Measurements from ENCODE around the gene NEDD4L.

Gene NEDD4L

GRCh38 chr18:58028109-58028784 is 15.8 kb upstream of the NEDD4L start:
- no peaks in the 10 kb centered on the region for H3K36me3 ChIP-seq (ENCODE audit: control insufficient read depth, insufficient read depth, low read length)
- no peaks in the 10 kb centered on the region for H3K9me3 ChIP-seq (ENCODE audit: control insufficient read depth, low read length)
- no peak overlapping the region for H3K4me3 ChIP-seq (ENCODE audit: low read length)
- no peaks in the 10 kb centered on the region for H3K27me3 ChIP-seq (ENCODE audit: control insufficient read depth, insufficient read depth, low read length)
- peaks cover 20% of the 10 kb centered on the region for H3K4me1 ChIP-seq (ENCODE audit: control insufficient read depth, insufficient read depth, low read length)
- no peak overlapping the region for H3K9ac ChIP-seq (ENCODE audit: low read length)

- H3K4me1 ChIP-seq (ENCODE audit: control insufficient read depth, insufficient read depth, low read length), result peaks cover 7% of the 10 kb centered on the region
- H3K9me3 ChIP-seq (ENCODE audit: control insufficient read depth, low read length), result no peaks in the 10 kb centered on the region
- H3K27me3 ChIP-seq (ENCODE audit: control insufficient read depth, insufficient read depth, low read length), result no peaks in the 10 kb centered on the region
- no peak overlapping the region for H3K4me3 ChIP-seq (ENCODE audit: low read length)
- H3K9ac ChIP-seq (ENCODE audit: low read length), result no peak overlapping the region
- H3K36me3 ChIP-seq (ENCODE audit: control insufficient read depth, insufficient read depth, low read length), result no peaks in the 10 kb centered on the region
These were observed 11.8 kb upstream of the NEDD4L start for GRCh38 chr18:58032233-58032632.

- Histone ChIP-seq H3K4me1 (ENCODE audit: control insufficient read depth, insufficient read depth, low read length) (peaks cover 7% of the 10 kb centered on the region), H3K9ac (ENCODE audit: low read length) (no peak overlapping the region), H3K4me3 (ENCODE audit: low read length) (no peak overlapping the region), H3K36me3 (ENCODE audit: control insufficient read depth, insufficient read depth, low read length) (no peaks in the 10 kb centered on the region), H3K27me3 (ENCODE audit: control insufficient read depth, insufficient read depth, low read length) (no peaks in the 10 kb centered on the region), H3K9me3 (ENCODE audit: control insufficient read depth, low read length) (no peaks in the 10 kb centered on the region)
These were observed 10.8 kb upstream of the NEDD4L start for GRCh38 chr18:58033216-58033615.

GRCh38 chr18:58034370-58034769 is 9.7 kb upstream of the NEDD4L start:
- H3K9ac ChIP-seq (ENCODE audit: low read length), result no peak overlapping the region
- H3K36me3 ChIP-seq (ENCODE audit: control insufficient read depth, insufficient read depth, low read length), result no peaks in the 10 kb centered on the region
- peaks cover 7% of the 10 kb centered on the region for H3K4me1 ChIP-seq (ENCODE audit: control insufficient read depth, insufficient read depth, low read length)
- no peaks in the 10 kb centered on the region for H3K9me3 ChIP-seq (ENCODE audit: control insufficient read depth, low read length)
- no peak overlapping the region for H3K4me3 ChIP-seq (ENCODE audit: low read length)
- H3K27me3 ChIP-seq (ENCODE audit: control insufficient read depth, insufficient read depth, low read length), result no peaks in the 10 kb centered on the region

GRCh38 chr18:58037163-58037562 is 6.9 kb upstream of the NEDD4L start:
- Histone ChIP-seq H3K4me3 (ENCODE audit: low read length) (no peak overlapping the region), H3K9me3 (ENCODE audit: control insufficient read depth, low read length) (no peaks in the 10 kb centered on the region), H3K36me3 (ENCODE audit: control insufficient read depth, insufficient read depth, low read length) (no peaks in the 10 kb centered on the region), H3K4me1 (ENCODE audit: control insufficient read depth, insufficient read depth, low read length) (peaks cover 16% of the 10 kb centered on the region), H3K27me3 (ENCODE audit: control insufficient read depth, insufficient read depth, low read length) (no peaks in the 10 kb centered on the region), H3K9ac (ENCODE audit: low read length) (no peak overlapping the region)

- Histone ChIP-seq H3K36me3 (ENCODE audit: control insufficient read depth, insufficient read depth, low read length) (no peaks in the 10 kb centered on the region), H3K27me3 (ENCODE audit: control insufficient read depth, insufficient read depth, low read length) (no peaks in the 10 kb centered on the region), H3K9me3 (ENCODE audit: control insufficient read depth, low read length) (no peaks in the 10 kb centered on the region), H3K4me3 (ENCODE audit: low read length) (no peak overlapping the region), H3K4me1 (ENCODE audit: control insufficient read depth, insufficient read depth, low read length) (peaks cover 21% of the 10 kb centered on the region), H3K9ac (ENCODE audit: low read length) (no peak overlapping the region)
These were observed 6.0 kb upstream of the NEDD4L start for GRCh38 chr18:58038063-58038462.

- Histone ChIP-seq H3K36me3 (ENCODE audit: control insufficient read depth, insufficient read depth, low read length) (no peaks in the 10 kb centered on the region), H3K27me3 (ENCODE audit: control insufficient read depth, insufficient read depth, low read length) (no peaks in the 10 kb centered on the region), H3K4me1 (ENCODE audit: control insufficient read depth, insufficient read depth, low read length) (peaks cover 22% of the 10 kb centered on the region), H3K9ac (ENCODE audit: low read length) (no peak overlapping the region), H3K9me3 (ENCODE audit: control insufficient read depth, low read length) (no peaks in the 10 kb centered on the region), H3K4me3 (ENCODE audit: low read length) (no peak overlapping the region)
These were observed 2.4 kb upstream of the NEDD4L start for GRCh38 chr18:58041633-58042032.

GRCh38 chr18:58042826-58043490 is 1.1 kb upstream of the NEDD4L start:
- peaks cover 23% of the 10 kb centered on the region for H3K4me1 ChIP-seq (ENCODE audit: control insufficient read depth, insufficient read depth, low read length)
- H3K9ac ChIP-seq (ENCODE audit: low read length), result peak overlapping the region; percentile 69
- H3K36me3 ChIP-seq (ENCODE audit: control insufficient read depth, insufficient read depth, low read length), result no peaks in the 10 kb centered on the region
- no peaks in the 10 kb centered on the region for H3K9me3 ChIP-seq (ENCODE audit: control insufficient read depth, low read length)
- peak overlapping the region; percentile 32 for H3K4me3 ChIP-seq (ENCODE audit: low read length)
- H3K27me3 ChIP-seq (ENCODE audit: control insufficient read depth, insufficient read depth, low read length), result no peaks in the 10 kb centered on the region

- Histone ChIP-seq H3K4me3 (ENCODE audit: low read length) (peak overlapping the region; percentile 86), H3K27me3 (ENCODE audit: control insufficient read depth, insufficient read depth, low read length) (no peaks in the 10 kb centered on the region), H3K36me3 (ENCODE audit: control insufficient read depth, insufficient read depth, low read length) (no peaks in the 10 kb centered on the region), H3K9ac (ENCODE audit: low read length) (peak overlapping the region; percentile 73), H3K4me1 (ENCODE audit: control insufficient read depth, insufficient read depth, low read length) (peaks cover 23% of the 10 kb centered on the region), H3K9me3 (ENCODE audit: control insufficient read depth, low read length) (no peaks in the 10 kb centered on the region)
These were observed 580 bp downstream of the NEDD4L start for GRCh38 chr18:58044370-58045241.

GRCh38 chr18:58045242-58046092 is 1.4 kb downstream of the NEDD4L start:
- H3K9me3 ChIP-seq (ENCODE audit: control insufficient read depth, low read length), result no peaks in the 10 kb centered on the region
- H3K36me3 ChIP-seq (ENCODE audit: control insufficient read depth, insufficient read depth, low read length), result no peaks in the 10 kb centered on the region
- H3K4me1 ChIP-seq (ENCODE audit: control insufficient read depth, insufficient read depth, low read length), result peaks cover 23% of the 10 kb centered on the region

GRCh38 chr18:58046093-58046793 is 2.2 kb downstream of the NEDD4L start:
- Histone ChIP-seq H3K9ac (ENCODE audit: low read length) (peak overlapping the region; percentile 73), H3K9me3 (ENCODE audit: control insufficient read depth, low read length) (no peaks in the 10 kb centered on the region), H3K36me3 (ENCODE audit: control insufficient read depth, insufficient read depth, low read length) (no peaks in the 10 kb centered on the region), H3K4me1 (ENCODE audit: control insufficient read depth, insufficient read depth, low read length) (peaks cover 22% of the 10 kb centered on the region), H3K27me3 (ENCODE audit: control insufficient read depth, insufficient read depth, low read length) (no peaks in the 10 kb centered on the region), H3K4me3 (ENCODE audit: low read length) (peak overlapping the region; percentile 86)

More at GRCh38 chr18:58045242-58046092, 1.4 kb downstream of the NEDD4L start:
- peak overlapping the region; percentile 86 for H3K4me3 ChIP-seq (ENCODE audit: low read length)
- H3K27me3 ChIP-seq (ENCODE audit: control insufficient read depth, insufficient read depth, low read length), result no peaks in the 10 kb centered on the region
- peak overlapping the region; percentile 73 for H3K9ac ChIP-seq (ENCODE audit: low read length)
